ENCODE measurements around the gene HDAC3.

Gene HDAC3

GRCh38 chr5:141634720-141635119 is 1.9 kb downstream of the HDAC3 start:
- no peak for TF ChIP-seq POLR2A (IDR thresholded peaks at IDR 0.05; ENCODE audit: low read depth, low read length)
- DNase-seq (ENCODE audit: insufficient read length, low spot score) (no peak), FAIRE-seq (no peak)

- no peak for TF ChIP-seq POLR2A (IDR thresholded peaks at IDR 0.05; ENCODE audit: low read depth, low read length)
- DNase-seq (ENCODE audit: insufficient read length, low spot score) (no peak), FAIRE-seq (no peak)
Observed at GRCh38 chr5:141633871-141634561, 2.6 kb downstream of the HDAC3 start.

GRCh38 chr5:141632650-141633049 is 4.0 kb downstream of the HDAC3 start:
- no peak for FAIRE-seq
- TF ChIP-seq POLR2A (IDR thresholded peaks at IDR 0.05; ENCODE audit: low read depth, low read length), result no peak
- no peak for DNase-seq (ENCODE audit: insufficient read length, low spot score)

- DNase-seq (ENCODE audit: insufficient read length, low spot score), result no peak
- no peak for TF ChIP-seq POLR2A (IDR thresholded peaks at IDR 0.05; ENCODE audit: low read depth, low read length)
- no peak for FAIRE-seq
Observed at GRCh38 chr5:141630570-141631140, 6.0 kb downstream of the HDAC3 start.

- TF ChIP-seq POLR2A (IDR thresholded peaks at IDR 0.05; ENCODE audit: low read depth, low read length), result no peak
- DNase-seq (ENCODE audit: insufficient read length, low spot score) (no peak), FAIRE-seq (no peak)
Observed at GRCh38 chr5:141628175-141628788, 8.4 kb downstream of the HDAC3 start.

GRCh38 chr5:141623611-141624010 is 13.0 kb downstream of the HDAC3 start:
- FAIRE-seq (no peak), DNase-seq (ENCODE audit: insufficient read length, low spot score) (no peak)
- TF ChIP-seq POLR2A (IDR thresholded peaks at IDR 0.05; ENCODE audit: low read depth, low read length), result no peak

GRCh38 chr5:141623186-141623585 is 13.5 kb downstream of the HDAC3 start:
- FAIRE-seq, result no peak

GRCh38 chr5:141618804-141619554 is 17.7 kb downstream of the HDAC3 start, which contains the start of gene DIAPH1:
DIAPH1 (minus strand) TSS chr5:141619000; CDS start chr5:141618914, 86 bp downstream.
- TF ChIP-seq POLR2A (IDR thresholded peaks at IDR 0.05; ENCODE audit: low read depth, low read length), result peak; percentile 87
- peak; percentile 88 for DNase-seq (ENCODE audit: insufficient read length, low spot score)
- peak; percentile 74 for FAIRE-seq

More at GRCh38 chr5:141623186-141623585, 13.5 kb downstream of the HDAC3 start:
- TF ChIP-seq POLR2A (IDR thresholded peaks at IDR 0.05; ENCODE audit: low read depth, low read length), result no peak
- DNase-seq (ENCODE audit: insufficient read length, low spot score), result no peak

GRCh38 chr5:141618030-141618803 is 18.4 kb downstream of the HDAC3 start:
- TF ChIP-seq POLR2A (IDR thresholded peaks at IDR 0.05; ENCODE audit: low read depth, low read length), result no peak
- DNase-seq (ENCODE audit: insufficient read length, low spot score) (peak; percentile 41), FAIRE-seq (no peak)

- FAIRE-seq (no peak), DNase-seq (ENCODE audit: insufficient read length, low spot score) (no peak)
- no peak for TF ChIP-seq POLR2A (IDR thresholded peaks at IDR 0.05; ENCODE audit: low read depth, low read length)
Observed at GRCh38 chr5:141617682-141618029, 19.0 kb downstream of the HDAC3 start.

- no peak for TF ChIP-seq POLR2A (IDR thresholded peaks at IDR 0.05; ENCODE audit: low read depth, low read length)
- FAIRE-seq (no peak), DNase-seq (ENCODE audit: insufficient read length, low spot score) (no peak)
Observed at GRCh38 chr5:141617128-141617527, 19.5 kb downstream of the HDAC3 start.

- no peak for FAIRE-seq
- DNase-seq (ENCODE audit: insufficient read length, low spot score), result no peak
- TF ChIP-seq POLR2A (IDR thresholded peaks at IDR 0.05; ENCODE audit: low read depth, low read length), result no peak
Observed at GRCh38 chr5:141615991-141616720, 20.5 kb downstream of the HDAC3 start.

- DNase-seq (ENCODE audit: insufficient read length, low spot score) (no peak), FAIRE-seq (no peak)
- TF ChIP-seq POLR2A (IDR thresholded peaks at IDR 0.05; ENCODE audit: low read depth, low read length), result no peak
Observed at GRCh38 chr5:141613344-141613743, 23.3 kb downstream of the HDAC3 start.
